OCI-LY7 (cell line): ENCODE measurements around the gene FMN2. TPM values are rescaled to one million over a fixed set of nuclear protein-coding genes. Genes with fewer than 3 reads are reported as not detected.

ENCODE experiments used
- BruUV-seq: library from RNA; stranded (reverse); fragments of 400-500 nt; replicated peaks from 2 replicates; lab custom pipeline; 2021; lab: Mats Ljungman, UMichigan
- CTCF ChIA-PET: fragments of 300-600 bp; sonication (Branson Sonifier 250); formaldehyde crosslinking; loops from one replicate; lab custom pipeline; 2022; ENCODE audit warnings: antibody characterized with exemption; ENCODE audit not compliant: unreplicated experiment; lab: Charles Lee
- POLR2A ChIA-PET: fragments of 300-600 bp; sonication (Branson Sonifier 250); formaldehyde crosslinking; loops from one replicate; lab custom pipeline; 2022; ENCODE audit warnings: antibody characterized with exemption; lab: Charles Lee
- DNase-seq: peaks from one replicate; pipeline ENCODE4 v3.0.0-alpha.2; 2015; ENCODE audit warnings: low spot score
- H2AFZ ChIP-seq: fragments of 200-600 bp; sonication (generic), shearing (Covaris generic); 2 replicates; pipeline ENCODE4 v1.6.1; 2014; ENCODE audit warnings: mild to moderate bottlenecking, antibody characterized with exemption, low read length, moderate library complexity
- H3K27ac ChIP-seq: fragments of 200-600 bp; sonication (generic); 2 replicates; pipeline ENCODE4 v1.5.1; 2014; ENCODE audit warnings: mixed run types, low read depth, mild to moderate bottlenecking, moderate library complexity, low read length, inconsistent platforms; ENCODE audit not compliant: poor library complexity, severe bottlenecking
- H3K36me3 ChIP-seq: fragments of 200-600 bp; sonication (generic); 2 replicates; pipeline ENCODE4 v1.6.1; 2014; ENCODE audit warnings: mild to moderate bottlenecking, antibody characterized with exemption, low read length, moderate library complexity, mixed read lengths; ENCODE audit not compliant: insufficient read depth
- H3K4me1 ChIP-seq: fragments of 200-600 bp; sonication (generic); 2 replicates; pipeline ENCODE4 v1.5.1; 2014; ENCODE audit warnings: mild to moderate bottlenecking, low read length; ENCODE audit not compliant: insufficient read depth, poor library complexity, severe bottlenecking
- H3K4me2 ChIP-seq: fragments of 200-600 bp; sonication (generic); 2 replicates; pipeline ENCODE4 v1.6.1; 2014; ENCODE audit warnings: mild to moderate bottlenecking, low read length
- H3K4me3 ChIP-seq: fragments of 200-600 bp; sonication (generic); 2 replicates; pipeline ENCODE4 v1.5.1; 2014; ENCODE audit warnings: mild to moderate bottlenecking, low read depth, low read length; ENCODE audit not compliant: poor library complexity, severe bottlenecking
- H3K79me2 ChIP-seq: fragments of 200-600 bp; sonication (generic); 2 replicates; pipeline ENCODE4 v1.6.1; 2016; ENCODE audit warnings: low read depth, mild to moderate bottlenecking, low read length, moderate library complexity, mixed read lengths; ENCODE audit not compliant: insufficient read depth
- H3K9me2 ChIP-seq: fragments of 200-600 bp; sonication (generic); 2 replicates; pipeline ENCODE4 v1.6.1; 2016; ENCODE audit warnings: mild to moderate bottlenecking, low read length, mixed read lengths; ENCODE audit not compliant: insufficient read depth
- H3K9me3 ChIP-seq: fragments of 200-600 bp; sonication (generic); 2 replicates; pipeline ENCODE4 v1.6.1; 2014; ENCODE audit warnings: mild to moderate bottlenecking, mixed run types, low read length, mixed read lengths
- H4K20me1 ChIP-seq: fragments of 200-600 bp; sonication (generic); 2 replicates; pipeline ENCODE4 v1.6.1; 2014; ENCODE audit warnings: mild to moderate bottlenecking, antibody characterized with exemption, low read length, moderate library complexity, mixed read lengths; ENCODE audit not compliant: insufficient read depth
- EZH2phosphoT487 ChIP-seq: fragments of 200-600 bp; sonication (generic); IDR thresholded peaks from 2 replicates; pipeline ENCODE4 v1.6.1; 2018; ENCODE audit warnings: low read depth, borderline replicate concordance, mild to moderate bottlenecking, mixed run types, antibody characterized with exemption, low read length, moderate library complexity, mixed read lengths
- intact Hi-C: fragments of 100-400 bp; cut with micrococcal nuclease; formaldehyde crosslinking; loops from one replicate; pipeline ENCODE4 v1.10.0; 2022; ENCODE audit not compliant: unreplicated experiment
- total RNA-seq, 2 experiments: library from RNA; depleted of rRNA in 1 of 2; stranded (reverse); fragments of >200 nt in 1 of 2; shearing (Covaris generic) in 1 of 2; gene quantifications; 2 replicates each; pipeline ENCODE4 v1.2.3, GENCODE V29; 2014 to 2022
- TF ChIP-seq, protein P1 (sequence below): fragments of 200-600 bp; sonication (generic); conservative IDR thresholded peaks from 2 replicates; pipeline ENCODE4 v1.5.1; 2014; ENCODE audit warnings: mild to moderate bottlenecking, antibody characterized with exemption, low read length, moderate library complexity, mixed read lengths

Gene FMN2
- total RNA-seq, 2 experiments from 2014 or later: not detected

DNA sequence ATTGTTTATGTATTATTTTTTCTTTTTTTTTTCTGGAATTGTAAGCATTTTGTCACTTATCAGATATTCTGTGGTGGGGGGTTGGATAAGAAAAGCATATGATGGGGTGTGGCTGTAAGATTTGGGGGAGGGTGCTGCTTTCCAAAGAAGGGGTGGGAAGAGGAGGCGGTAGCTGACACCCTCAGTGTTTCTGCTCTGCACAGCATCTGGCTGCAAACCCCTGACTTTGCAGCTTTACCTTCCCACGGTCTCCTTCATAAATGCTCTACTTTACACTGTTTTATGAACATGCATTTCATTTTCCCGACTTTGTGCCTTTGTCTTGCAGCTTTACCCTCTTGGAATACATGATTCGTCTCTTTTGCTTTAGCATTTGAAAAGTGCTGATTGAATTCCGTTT, 7.6 kb downstream of the FMN2 start:
- Histone ChIP-seq H3K4me1 (no peaks in the 10 kb centered on the region), H2AFZ (no peak overlapping the region), H3K9me3 (no peaks in the 10 kb centered on the region), H3K79me2 (no peaks in the 10 kb centered on the region), H3K36me3 (no peaks in the 10 kb centered on the region), H3K4me2 (no peak overlapping the region), H3K9me2 (no peaks in the 10 kb centered on the region), H3K27ac (no peak overlapping the region), H3K4me3 (no peak overlapping the region), H4K20me1 (no peaks in the 10 kb centered on the region)
- no peak for DNase-seq
- intact Hi-C loops: no loop called here
- TF ChIP-seq, protein P1, sequence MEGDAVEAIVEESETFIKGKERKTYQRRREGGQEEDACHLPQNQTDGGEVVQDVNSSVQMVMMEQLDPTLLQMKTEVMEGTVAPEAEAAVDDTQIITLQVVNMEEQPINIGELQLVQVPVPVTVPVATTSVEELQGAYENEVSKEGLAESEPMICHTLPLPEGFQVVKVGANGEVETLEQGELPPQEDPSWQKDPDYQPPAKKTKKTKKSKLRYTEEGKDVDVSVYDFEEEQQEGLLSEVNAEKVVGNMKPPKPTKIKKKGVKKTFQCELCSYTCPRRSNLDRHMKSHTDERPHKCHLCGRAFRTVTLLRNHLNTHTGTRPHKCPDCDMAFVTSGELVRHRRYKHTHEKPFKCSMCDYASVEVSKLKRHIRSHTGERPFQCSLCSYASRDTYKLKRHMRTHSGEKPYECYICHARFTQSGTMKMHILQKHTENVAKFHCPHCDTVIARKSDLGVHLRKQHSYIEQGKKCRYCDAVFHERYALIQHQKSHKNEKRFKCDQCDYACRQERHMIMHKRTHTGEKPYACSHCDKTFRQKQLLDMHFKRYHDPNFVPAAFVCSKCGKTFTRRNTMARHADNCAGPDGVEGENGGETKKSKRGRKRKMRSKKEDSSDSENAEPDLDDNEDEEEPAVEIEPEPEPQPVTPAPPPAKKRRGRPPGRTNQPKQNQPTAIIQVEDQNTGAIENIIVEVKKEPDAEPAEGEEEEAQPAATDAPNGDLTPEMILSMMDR: no peak
- TF ChIP-seq EZH2phosphoT487: no peak
- BruUV-seq: no TSS peak
- ChIA-PET POLR2A (no interaction called here), CTCF (no interaction called here)

DNA sequence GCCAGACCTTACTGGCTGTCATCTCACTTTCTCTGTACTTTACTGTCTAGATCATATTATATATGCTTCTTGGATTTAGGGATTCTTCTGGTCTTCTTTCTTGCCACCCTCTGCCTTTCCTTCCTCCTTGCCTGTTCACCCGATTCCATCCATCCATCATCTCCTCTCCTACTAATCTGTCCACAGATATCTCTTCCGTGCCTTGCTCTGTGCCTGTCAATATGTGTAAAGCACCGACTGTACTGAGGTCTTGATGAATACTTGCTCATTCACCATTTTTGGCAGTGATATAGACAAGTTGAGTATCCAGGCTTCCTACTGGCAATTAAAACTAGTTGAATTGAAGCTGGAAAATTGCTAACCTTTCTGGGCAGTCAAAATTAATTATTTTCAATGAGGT, 8.1 kb downstream of the FMN2 start:
- no peaks in the 10 kb centered on the region for H4K20me1 ChIP-seq
- no peaks in the 10 kb centered on the region for H3K4me1 ChIP-seq
- no peak overlapping the region for H3K4me3 ChIP-seq
- intact Hi-C loops: no loop called here
- no TSS peak for BruUV-seq
- no peaks in the 10 kb centered on the region for H3K79me2 ChIP-seq
- no peaks in the 10 kb centered on the region for H3K9me2 ChIP-seq
- no peaks in the 10 kb centered on the region for H3K9me3 ChIP-seq
- no peak for TF ChIP-seq EZH2phosphoT487
- TF ChIP-seq, protein P1: no peak
- no peak for DNase-seq
- no peak overlapping the region for H2AFZ ChIP-seq
- POLR2A ChIA-PET: no interaction called here
- H3K36me3 ChIP-seq: no peaks in the 10 kb centered on the region
- CTCF ChIA-PET: no interaction called here
- no peak overlapping the region for H3K27ac ChIP-seq
- H3K4me2 ChIP-seq: no peak overlapping the region

DNA sequence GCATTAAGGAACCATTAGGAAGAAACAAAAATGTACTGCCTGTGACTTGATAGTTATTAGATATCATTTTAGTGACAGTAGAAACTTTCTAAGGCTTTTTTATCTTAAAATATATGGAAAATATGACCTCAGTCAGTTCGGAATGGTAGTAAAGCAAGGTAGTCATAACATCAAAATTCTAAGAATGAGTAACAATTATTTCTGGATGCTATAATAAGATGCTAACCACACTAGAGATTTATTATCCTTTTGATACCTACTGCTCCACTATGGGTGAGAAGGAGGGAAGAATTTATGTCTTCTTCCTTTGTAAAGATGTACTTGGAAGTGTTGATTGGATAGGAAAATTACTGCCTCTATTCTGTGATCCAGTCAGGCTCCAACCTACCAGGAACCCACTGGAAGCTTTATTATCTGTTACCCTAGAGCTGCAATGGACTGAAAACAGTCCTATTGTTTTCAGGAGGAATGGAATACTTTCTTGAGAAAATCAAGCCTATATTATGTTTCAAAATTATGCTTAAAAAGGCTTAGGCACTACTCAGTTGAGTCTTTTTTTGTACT, 8.8 kb downstream of the FMN2 start:
- no TSS peak for BruUV-seq
- no peaks in the 10 kb centered on the region for H3K36me3 ChIP-seq
- no peaks in the 10 kb centered on the region for H3K9me3 ChIP-seq
- H3K9me2 ChIP-seq: no peaks in the 10 kb centered on the region
- H3K4me3 ChIP-seq: no peak overlapping the region
- no peaks in the 10 kb centered on the region for H4K20me1 ChIP-seq
- H3K4me1 ChIP-seq: no peaks in the 10 kb centered on the region
- no peak overlapping the region for H2AFZ ChIP-seq
- ChIA-PET CTCF (no interaction called here), POLR2A (no interaction called here)
- no peak overlapping the region for H3K27ac ChIP-seq
- DNase-seq: no peak
- intact Hi-C loops: no loop called here
- TF ChIP-seq EZH2phosphoT487: no peak
- TF ChIP-seq, protein P1: no peak
- no peak overlapping the region for H3K4me2 ChIP-seq
- no peaks in the 10 kb centered on the region for H3K79me2 ChIP-seq
